ENCODE measurements around the gene TTC29. TPM values are rescaled to one million over a fixed set of nuclear protein-coding genes. Genes with fewer than 3 reads are reported as not detected.

TTC29 gene
- total and polyA plus RNA-seq, 2 experiments from 2014 or later, result not detected

GRCh38 chr4:146959692-146960091, 14.0 kb upstream of the TTC29 start:
- H3K4me3 ChIP-seq, result no peak overlapping the region
- no peaks in the 10 kb centered on the region for H3K27me3 ChIP-seq (replicated peaks; ENCODE audit: insufficient read depth)
- H3K9ac ChIP-seq, result no peak overlapping the region
- no peaks in the 10 kb centered on the region for H3K36me3 ChIP-seq (ENCODE audit: low read depth)
- no peak for TF ChIP-seq EZH2 (IDR thresholded peaks at IDR 0.05; ENCODE audit: insufficient read depth, poor library complexity, severe bottlenecking)
- no peak overlapping the region for H3K27ac ChIP-seq
- no peaks in the 10 kb centered on the region for H4K20me1 ChIP-seq (ENCODE audit: insufficient read depth)
- DNase-seq, result peak; percentile 31
- H3K9me2 ChIP-seq (ENCODE audit: insufficient read depth), result no peaks in the 10 kb centered on the region
- 63 to 92% methylated on average over 1 of the region's 1 CpG for WGBS, 2 experiments (ENCODE audit: low coverage in 1 of 2, low lambda C conversion rate in 2 of 2, missing lambda C conversion rate in 2 of 2)
- H2AFZ ChIP-seq, result no peak overlapping the region
- H3F3A ChIP-seq (ENCODE audit: insufficient read depth), result no peaks in the 10 kb centered on the region
- H3K79me2 ChIP-seq (ENCODE audit: insufficient read depth), result no peaks in the 10 kb centered on the region
- H3K4me2 ChIP-seq (ENCODE audit: unreplicated experiment), result no peak overlapping the region
- no peaks in the 10 kb centered on the region for H3K9me3 ChIP-seq (ENCODE audit: low read depth)
- peaks cover 7% of the 10 kb centered on the region for H3K4me1 ChIP-seq (ENCODE audit: insufficient read depth)
- in situ Hi-C loops (cut with MboI), result no loop called here

- in situ Hi-C loops (cut with MboI), result no loop called here
- Histone ChIP-seq H4K20me1 (ENCODE audit: insufficient read depth) (no peaks in the 10 kb centered on the region), H3K4me3 (no peak overlapping the region), H3K27ac (peak overlapping the region; percentile 11), H3K9me3 (ENCODE audit: low read depth) (no peaks in the 10 kb centered on the region), H3F3A (ENCODE audit: insufficient read depth) (no peaks in the 10 kb centered on the region), H3K9me2 (ENCODE audit: insufficient read depth) (no peaks in the 10 kb centered on the region), H3K9ac (no peak overlapping the region), H3K36me3 (ENCODE audit: low read depth) (no peaks in the 10 kb centered on the region), H3K4me1 (ENCODE audit: insufficient read depth) (peaks cover 7% of the 10 kb centered on the region), H2AFZ (no peak overlapping the region), H3K4me2 (ENCODE audit: unreplicated experiment) (no peak overlapping the region), H3K27me3 (replicated peaks; ENCODE audit: insufficient read depth) (no peaks in the 10 kb centered on the region), H3K79me2 (ENCODE audit: insufficient read depth) (no peaks in the 10 kb centered on the region)
- WGBS, 2 experiments (ENCODE audit: low coverage in 1 of 2, low lambda C conversion rate in 2 of 2, missing lambda C conversion rate in 2 of 2), result 29 to 33% methylated on average over 4 of the region's 4 CpGs
- TF ChIP-seq EZH2 (IDR thresholded peaks at IDR 0.05; ENCODE audit: insufficient read depth, poor library complexity, severe bottlenecking) (no peak), EZH2phosphoT487 (IDR thresholded peaks at IDR 0.05; ENCODE audit: insufficient read depth, low read depth) (no peak)
- DNase-seq, result peak; percentile 90
Observed at GRCh38 chr4:146957237-146957636, 11.6 kb upstream of the TTC29 start.

- H4K20me1 ChIP-seq (ENCODE audit: insufficient read depth), result no peaks in the 10 kb centered on the region
- no peaks in the 10 kb centered on the region for H3K9me2 ChIP-seq (ENCODE audit: insufficient read depth)
- no peak overlapping the region for H3K9ac ChIP-seq
- TF ChIP-seq EZH2 (IDR thresholded peaks at IDR 0.05; ENCODE audit: insufficient read depth, poor library complexity, severe bottlenecking), result no peak
- no peak for TF ChIP-seq EZH2phosphoT487 (IDR thresholded peaks at IDR 0.05; ENCODE audit: insufficient read depth, low read depth)
- 68 to 70% methylated on average over 2 of the region's 2 CpGs for WGBS, 2 experiments (ENCODE audit: low coverage in 1 of 2, low lambda C conversion rate in 2 of 2, missing lambda C conversion rate in 2 of 2)
- H3K4me3 ChIP-seq, result no peak overlapping the region
- in situ Hi-C loops (cut with MboI), result no loop called here
- no peaks in the 10 kb centered on the region for H3K36me3 ChIP-seq (ENCODE audit: low read depth)
- H3K27me3 ChIP-seq (replicated peaks; ENCODE audit: insufficient read depth), result no peaks in the 10 kb centered on the region
- H3K27ac ChIP-seq, result no peak overlapping the region
- no peak for DNase-seq
- H2AFZ ChIP-seq, result no peak overlapping the region
- H3K9me3 ChIP-seq (ENCODE audit: low read depth), result no peaks in the 10 kb centered on the region
- H3F3A ChIP-seq (ENCODE audit: insufficient read depth), result no peaks in the 10 kb centered on the region
- H3K79me2 ChIP-seq (ENCODE audit: insufficient read depth), result no peaks in the 10 kb centered on the region
- no peak overlapping the region for H3K4me2 ChIP-seq (ENCODE audit: unreplicated experiment)
- peaks cover 7% of the 10 kb centered on the region for H3K4me1 ChIP-seq (ENCODE audit: insufficient read depth)
Observed at GRCh38 chr4:146952896-146953295, 7.2 kb upstream of the TTC29 start.

- TF ChIP-seq EZH2phosphoT487 (IDR thresholded peaks at IDR 0.05; ENCODE audit: insufficient read depth, low read depth), result no peak
- TF ChIP-seq EZH2 (IDR thresholded peaks at IDR 0.05; ENCODE audit: insufficient read depth, poor library complexity, severe bottlenecking), result no peak
Observed at GRCh38 chr4:146949559-146949958, 3.9 kb upstream of the TTC29 start.

More at GRCh38 chr4:146949559-146949958, 3.9 kb upstream of the TTC29 start:
- H3K9me3 ChIP-seq (ENCODE audit: low read depth), result no peaks in the 10 kb centered on the region
- H3F3A ChIP-seq (ENCODE audit: insufficient read depth), result no peaks in the 10 kb centered on the region; the same call in 1 of the 2 replicates
- no peak overlapping the region for H2AFZ ChIP-seq
- H3K27me3 ChIP-seq (replicated peaks; ENCODE audit: insufficient read depth), result 0 out of 2 replicates have a peak, but pooled peaks cover 5% of the 10 kb centered on the region
- no peak overlapping the region for H3K4me2 ChIP-seq (ENCODE audit: unreplicated experiment)
- H3K36me3 ChIP-seq (ENCODE audit: low read depth), result no peaks in the 10 kb centered on the region
- DNase-seq, result no peak
- no peaks in the 10 kb centered on the region for H3K9me2 ChIP-seq (ENCODE audit: insufficient read depth)
- H3K27ac ChIP-seq, result no peak overlapping the region
- in situ Hi-C loops (cut with MboI), result no loop called here
- H3K79me2 ChIP-seq (ENCODE audit: insufficient read depth), result no peaks in the 10 kb centered on the region
- no peak overlapping the region for H3K4me3 ChIP-seq
- no peaks in the 10 kb centered on the region for H4K20me1 ChIP-seq (ENCODE audit: insufficient read depth)
- H3K4me1 ChIP-seq (ENCODE audit: insufficient read depth), result 0 out of 2 replicates have a peak, but pooled peaks cover 3% of the 10 kb centered on the region
- no peak overlapping the region for H3K9ac ChIP-seq

All from GM23248 (cell line).